HG03039 (cell line): ENCODE results near the gene DTD2.

Source experiments
- ATAC-seq: cut with Tn5 transposase; IDR thresholded peaks from one replicate; pipeline ENCODE4 v1.9.1; 2021; ENCODE audit warnings: mild to moderate bottlenecking, moderate library complexity; ENCODE audit not compliant: unreplicated experiment

DTD2 gene

DNA sequence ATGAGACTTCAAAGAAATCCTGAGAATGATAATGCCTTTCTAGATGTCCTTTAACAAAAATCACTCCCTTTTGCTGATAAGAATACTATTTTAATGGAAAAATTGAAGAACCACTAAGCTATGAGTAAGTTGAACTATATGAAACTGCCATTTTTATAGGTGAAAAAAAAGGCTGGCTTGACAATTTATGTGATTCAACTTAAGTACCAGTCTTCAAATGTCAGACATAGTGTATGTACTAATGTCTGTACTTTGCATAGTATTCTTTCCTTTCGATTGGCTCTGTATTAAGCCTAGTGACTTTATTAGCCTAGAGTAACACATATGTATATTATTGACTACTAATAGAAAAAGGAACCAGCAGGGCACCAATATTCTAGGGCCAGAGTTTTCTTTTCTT, 48.9 kb downstream of the DTD2 start:
- ATAC-seq, result no peak

DNA sequence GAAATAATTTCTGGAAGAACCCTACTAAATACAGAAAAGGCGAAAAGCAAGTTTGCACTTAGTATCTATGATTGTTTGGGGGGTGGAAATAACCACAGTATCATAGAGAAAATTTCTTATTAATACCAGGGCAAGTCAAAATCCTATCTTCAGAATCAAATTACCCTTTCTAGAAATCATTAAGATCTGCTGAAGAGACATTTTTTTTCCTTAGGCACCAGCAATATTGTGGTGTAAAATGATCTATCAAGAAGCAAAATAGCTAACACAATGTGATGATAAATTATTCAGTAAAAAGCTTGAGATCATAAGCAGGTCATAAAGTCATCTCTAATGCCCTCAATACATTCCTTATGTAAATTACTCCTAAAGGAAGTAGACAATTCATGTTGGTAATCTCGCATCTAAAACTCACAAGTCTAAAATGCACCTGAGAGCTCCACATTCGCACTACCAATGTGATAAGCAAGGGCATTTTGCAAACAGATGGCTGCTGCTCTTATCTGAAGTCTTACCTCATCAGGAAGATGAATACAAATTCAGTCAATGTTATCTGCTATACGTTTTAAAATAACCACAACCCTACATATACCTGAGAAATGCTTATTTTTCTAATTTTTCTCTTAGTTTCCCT, 51.6 kb downstream of the DTD2 start:
- no peak for ATAC-seq

- no peak for ATAC-seq
Observed at GRCh38 chr14:31405106-31405505, 52.2 kb downstream of the DTD2 start.

DNA sequence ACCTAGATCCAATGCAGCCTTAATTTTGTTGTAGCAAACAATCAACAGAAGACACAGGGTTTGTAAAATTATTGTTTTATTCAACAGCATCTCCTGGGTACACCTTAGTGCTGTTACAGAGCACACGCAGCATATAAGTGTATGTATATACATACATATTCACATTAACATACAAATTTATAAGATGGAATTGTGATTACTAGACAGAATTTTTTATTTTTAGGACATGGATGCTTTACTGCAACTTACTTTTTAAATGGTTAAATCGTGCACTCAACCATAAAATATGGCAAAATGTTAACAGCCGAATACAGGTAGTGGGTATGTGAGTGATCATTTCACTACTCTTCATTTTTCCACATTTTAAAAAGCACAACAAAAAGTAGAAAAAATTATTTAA, 53.6 kb downstream of the DTD2 start:
- ATAC-seq, result no peak

DNA sequence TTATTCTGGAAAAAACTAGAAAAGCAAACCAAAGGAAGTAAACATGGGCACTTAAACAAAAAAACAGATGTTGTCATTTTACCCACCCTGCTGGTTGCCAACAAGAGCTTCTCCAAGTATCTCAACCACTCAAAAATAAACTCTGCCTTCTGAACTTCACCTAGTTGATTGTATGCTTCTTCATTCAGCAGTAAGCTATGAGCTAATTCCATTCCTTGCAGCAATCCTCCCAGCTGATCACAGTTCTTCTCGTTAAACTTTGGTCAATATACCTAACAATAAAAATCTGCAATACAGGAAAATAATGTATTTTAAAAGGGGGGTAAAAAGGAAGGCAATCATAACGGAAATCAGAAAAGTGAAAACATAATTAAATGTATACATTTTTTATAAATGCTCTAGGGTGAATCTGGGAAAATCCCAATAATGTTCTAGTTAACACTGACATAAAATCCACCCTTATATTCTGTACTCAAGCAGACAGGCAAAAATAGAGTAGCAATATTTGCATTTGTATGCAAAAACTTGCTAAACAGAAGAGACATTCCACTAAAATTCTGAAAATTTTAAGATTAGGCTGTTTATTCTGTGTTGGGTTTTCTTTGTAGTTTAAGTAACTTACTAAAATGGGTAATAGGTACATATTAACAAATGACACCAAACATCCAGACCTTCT, 54.4 kb downstream of the DTD2 start:
- ATAC-seq, result no peak

- no peak for ATAC-seq
Observed at GRCh38 chr14:31401369-31401932, 55.9 kb downstream of the DTD2 start.

DNA sequence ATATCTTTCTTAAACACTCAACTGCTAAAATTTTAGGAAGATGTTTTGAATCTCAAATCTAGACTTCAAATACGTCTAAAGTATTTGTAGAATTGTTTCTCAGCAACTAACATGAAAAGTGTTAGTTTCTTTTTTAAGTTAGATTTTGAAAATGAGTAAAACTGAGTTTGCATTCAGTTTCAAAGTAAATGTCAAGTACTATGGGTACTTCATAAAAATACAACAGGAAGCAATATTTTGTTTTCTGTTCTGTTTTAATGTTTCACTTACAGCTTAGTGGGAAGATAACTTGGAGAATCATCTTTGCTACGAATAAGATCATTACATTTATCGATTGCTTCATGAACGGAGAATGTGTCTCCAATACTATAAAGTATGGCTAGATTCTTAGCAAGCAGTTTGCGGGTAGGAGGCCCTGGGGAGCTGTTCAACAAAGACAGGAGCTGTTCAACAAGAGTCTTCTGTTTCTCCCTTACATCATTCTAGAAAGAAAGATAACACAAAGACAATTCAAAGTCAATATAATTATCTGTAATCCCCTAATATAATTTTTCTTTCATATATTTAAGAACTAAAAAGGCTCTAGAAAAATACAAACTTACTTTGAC, 57.2 kb downstream of the DTD2 start:
- no peak for ATAC-seq
